SW 1271 (cell line): ENCODE measurements around the gene GALNT13.

Source experiments
- DNase-seq, 2 experiments: peaks; one replicate each; lab custom pipeline; 2025; lab: John Stamatoyannopoulos, UW

Gene GALNT13

GRCh38 chr2:154481336-154481735 lies 609.6 kb downstream of the GALNT13 start:
- no peak for DNase-seq

DNA sequence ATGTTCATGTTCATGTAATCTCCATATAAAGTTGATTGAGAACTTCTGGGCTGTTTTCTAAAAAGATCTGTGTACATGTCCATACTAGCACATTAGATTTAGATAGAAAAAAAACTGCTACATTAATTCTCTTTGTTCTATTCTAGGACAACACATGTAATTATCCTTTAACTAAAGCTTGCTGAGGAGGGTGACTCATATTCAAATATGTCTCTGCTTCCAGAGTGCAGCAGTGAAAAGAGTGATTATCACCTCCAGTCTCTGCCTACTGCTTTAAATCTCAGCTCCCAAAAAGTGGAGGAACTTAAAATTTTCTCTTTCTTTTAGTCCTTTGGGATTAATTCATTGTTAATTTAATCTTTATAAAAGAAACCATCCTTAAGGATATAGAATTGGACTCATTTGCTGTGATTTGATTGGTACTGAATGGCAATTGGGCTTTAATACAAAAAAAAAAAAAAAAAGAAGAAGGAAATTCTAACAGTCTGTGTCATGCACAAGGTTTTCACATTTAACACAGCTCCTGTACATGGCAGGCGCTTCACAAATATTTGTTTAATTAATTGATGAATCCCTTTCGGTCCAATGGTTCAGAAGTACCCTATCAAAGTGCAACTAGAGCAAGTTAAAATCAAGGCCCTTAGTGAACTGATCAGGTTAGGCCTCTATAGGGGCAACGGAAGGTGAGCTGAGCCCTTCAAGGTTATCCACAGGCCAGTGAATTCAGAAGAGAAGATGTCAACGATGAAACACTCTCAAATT lies 612.8 kb downstream of the GALNT13 start:
- no peak for DNase-seq

DNA sequence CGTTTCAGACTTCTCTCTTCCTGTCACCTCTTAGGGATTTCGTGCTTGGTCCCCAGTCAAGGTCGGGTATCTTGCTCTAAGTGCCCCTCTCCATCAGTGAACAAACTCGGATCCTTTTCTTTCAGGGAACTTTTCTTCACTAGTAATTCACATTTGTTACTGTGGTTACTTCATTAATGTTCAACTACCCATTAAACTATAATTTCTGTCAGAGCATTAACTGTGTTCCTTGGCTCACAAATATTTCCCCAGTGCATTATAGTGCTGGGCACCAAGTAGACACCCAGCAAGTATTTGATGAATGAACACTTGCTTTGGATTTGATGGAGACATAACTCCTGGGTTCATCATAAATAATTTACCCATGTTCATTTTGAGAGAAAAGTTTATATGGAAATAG lies 617.1 kb downstream of the GALNT13 start:
- DNase-seq, result no peak

DNA sequence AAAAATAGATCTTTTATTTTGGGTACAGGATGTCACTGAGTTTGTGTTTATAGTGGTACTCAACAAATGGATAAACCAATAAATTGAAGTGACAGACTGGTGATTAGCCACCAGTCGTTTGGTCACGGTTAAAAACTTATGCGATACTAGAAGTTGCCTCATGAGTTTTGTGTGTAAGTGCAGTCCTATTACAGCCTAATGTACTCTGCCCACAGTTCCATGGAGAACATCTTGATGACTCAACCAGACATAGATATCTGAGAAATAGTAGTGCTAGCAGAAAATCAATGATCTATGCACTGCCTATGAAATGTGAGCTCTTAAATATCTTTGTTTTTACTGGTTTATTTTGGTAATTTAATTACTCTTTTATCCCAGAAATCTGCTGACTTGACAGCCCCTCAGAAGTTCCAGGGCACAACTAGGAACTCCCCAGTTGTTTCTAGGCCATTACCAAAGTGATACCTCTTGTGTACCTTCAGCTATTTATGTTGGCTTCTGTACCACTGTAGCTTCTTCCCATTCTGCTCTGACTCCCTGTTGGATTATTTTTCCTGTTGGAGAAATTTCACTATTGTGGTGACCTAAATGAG lies 617.6 kb downstream of the GALNT13 start:
- DNase-seq, result no peak

DNA sequence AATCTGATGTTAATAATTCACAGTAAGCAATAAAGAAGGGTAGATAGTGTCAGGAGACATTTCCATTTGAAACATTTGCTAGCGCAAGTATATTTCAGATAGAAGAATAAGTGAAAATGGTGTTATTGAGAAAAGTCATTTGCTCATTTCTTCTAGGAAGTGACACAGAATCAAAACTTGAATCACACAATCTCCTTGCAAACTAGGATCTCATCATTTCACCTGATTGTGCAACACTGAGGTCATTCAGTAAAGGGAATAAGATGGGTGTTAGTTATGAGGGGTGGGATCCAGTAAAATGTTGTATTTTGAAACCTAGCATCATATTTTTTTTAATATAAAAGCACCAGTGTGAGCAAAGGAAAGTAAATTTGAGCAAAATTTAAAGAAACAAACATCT lies 618.8 kb downstream of the GALNT13 start:
- DNase-seq, result no peak

DNA sequence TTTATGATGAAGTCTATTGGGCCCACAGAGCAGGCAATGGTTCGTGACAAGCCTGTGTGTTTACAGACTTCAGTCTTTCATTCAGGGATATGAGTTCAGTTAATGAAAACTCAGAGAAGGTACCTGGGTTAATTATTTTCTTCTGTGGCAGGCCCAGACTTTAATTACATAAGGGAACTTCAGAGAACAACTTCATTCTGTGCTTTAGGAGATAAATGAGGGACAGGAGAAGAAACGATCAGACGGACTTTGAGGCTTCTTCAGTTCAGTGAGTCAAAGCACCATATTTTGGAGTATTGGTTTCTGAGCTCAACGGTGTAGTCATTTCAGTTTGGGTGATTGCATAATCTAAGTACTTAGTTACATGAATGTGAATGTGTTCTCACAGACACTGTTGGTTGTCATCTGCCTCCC lies 623.7 kb downstream of the GALNT13 start:
- no peak for DNase-seq

DNA sequence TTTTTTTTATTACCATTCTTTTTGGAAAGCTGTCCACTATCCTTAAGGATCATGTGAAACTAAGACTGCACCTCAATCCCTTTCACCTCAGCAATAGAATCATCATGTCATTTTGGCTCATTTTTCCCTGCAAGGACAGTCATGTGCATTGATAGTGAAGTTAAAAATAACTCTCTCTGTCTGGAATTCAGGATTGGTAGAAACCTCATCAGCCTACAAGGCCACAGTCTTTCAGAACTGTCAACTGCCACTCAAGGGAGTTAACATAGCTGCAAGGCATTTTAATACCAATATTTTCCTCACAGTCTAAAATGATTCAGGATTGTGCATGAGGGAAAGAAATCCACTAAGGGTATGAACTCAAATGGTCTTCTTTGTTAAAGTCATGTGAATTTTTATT lies 625.3 kb downstream of the GALNT13 start:
- DNase-seq, result no peak
